Fibroblast of peridontal ligament (primary cell): Measurements from ENCODE around the gene CAMK2B.
"Not testable (repeated sequence)": the region's sequence is repeated elsewhere in the genome, so short reads cannot be mapped to it uniquely, and the experiment has no call there.

Experiments
- DNase-seq: peaks from one replicate; pipeline ENCODE4 v3.0.0-alpha.2; 2010; ENCODE audit errors: extremely low read depth

CAMK2B gene

DNA sequence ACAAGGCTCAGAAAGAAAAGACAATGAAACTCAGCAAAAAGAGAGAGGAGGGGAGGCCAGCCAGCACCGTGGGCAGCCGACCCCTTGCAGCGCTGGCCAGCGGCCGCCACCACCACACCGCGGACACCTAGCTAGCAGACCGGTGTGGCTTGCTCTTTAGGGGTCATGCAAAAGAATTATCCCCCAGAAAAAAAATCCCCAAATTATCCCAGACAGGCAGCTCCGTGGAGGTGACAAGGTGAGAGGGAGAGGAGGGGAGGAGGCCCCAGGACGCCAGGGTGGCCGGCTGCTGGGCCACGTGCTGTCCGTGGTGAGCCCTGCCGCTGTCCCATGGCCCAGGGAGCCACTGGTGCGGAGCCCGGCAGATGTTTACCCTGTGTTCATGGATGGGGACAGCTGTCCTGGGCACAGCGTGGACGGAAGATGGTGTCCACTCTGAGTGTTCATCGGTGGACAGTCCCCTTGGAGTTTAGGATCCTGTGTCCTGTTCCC is 108.1 kb downstream of the CAMK2B start:
- DNase-seq, result no peak

DNA sequence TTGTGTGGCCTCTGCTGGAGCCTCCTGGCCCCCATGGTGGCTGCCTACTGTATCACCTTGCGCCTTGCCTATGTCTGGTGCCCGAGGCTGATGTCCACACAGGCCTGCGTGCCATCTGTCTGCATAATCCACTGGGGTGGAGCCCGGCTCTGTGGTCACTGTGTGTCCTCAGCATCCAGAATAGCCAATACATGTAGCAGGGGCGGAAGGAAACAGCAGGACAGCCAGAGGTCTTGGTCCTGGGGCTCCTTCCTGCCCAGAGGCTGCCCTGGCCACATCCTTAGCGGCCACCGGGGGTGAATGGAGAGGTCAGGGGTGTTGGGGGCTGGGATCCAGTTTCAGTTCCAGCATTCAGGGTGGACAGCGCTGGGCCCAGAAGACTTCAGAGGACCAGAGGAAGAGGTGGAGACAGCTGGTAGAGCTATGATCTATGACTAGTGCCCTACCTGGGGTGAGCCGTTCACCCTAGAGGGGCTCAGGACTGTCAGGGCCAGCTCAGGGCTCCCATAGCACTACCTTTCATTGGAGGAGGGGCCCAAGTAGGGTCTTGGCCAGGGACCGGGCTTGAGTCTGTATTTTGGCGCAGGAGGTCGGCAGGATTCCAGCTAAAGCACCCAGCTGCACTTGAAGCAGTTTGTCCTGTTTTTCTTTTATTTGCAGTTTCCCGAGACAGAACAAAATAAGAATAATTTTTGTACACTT is 108.7 kb downstream of the CAMK2B start:
- DNase-seq, result no peak

DNA sequence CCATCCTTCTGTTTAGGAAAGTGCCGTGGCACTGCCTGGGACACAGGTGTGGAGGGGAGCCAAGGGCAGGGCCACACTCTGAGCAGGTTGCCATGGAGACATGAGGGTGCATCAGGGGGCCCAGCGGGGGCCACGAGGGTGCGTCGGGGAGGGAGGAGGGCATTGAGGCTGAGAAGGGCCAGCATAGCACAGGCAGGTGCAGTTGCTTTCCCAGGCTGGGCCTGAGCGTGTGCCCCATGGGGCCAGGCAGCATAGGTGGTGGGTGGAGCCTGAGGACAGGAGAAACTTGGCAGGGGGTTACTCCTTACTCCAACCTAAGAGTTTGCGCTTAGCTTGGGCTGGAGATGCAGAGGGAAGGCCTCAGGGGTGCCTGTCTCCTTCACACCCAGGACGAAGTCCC is 109.4 kb downstream of the CAMK2B start:
- no peak for DNase-seq

DNA sequence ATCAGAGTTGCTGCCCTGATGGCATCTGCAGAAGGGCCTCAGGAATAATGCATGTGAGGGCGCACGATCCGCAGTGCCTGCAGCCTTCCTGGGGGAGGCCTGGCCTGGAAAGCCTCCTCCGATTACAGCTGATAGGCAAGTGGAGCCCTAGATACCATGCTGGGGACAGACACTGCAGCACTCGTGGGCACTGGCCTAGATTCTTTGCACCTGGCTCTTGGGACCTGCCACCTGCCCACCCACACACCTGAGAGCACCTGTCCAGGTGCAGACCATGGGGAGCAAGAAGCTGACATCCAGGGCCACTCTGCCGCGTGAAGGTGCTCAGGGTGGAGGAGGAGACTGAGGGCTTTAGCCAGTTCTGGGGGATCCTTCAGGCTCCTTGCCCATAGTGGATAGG is 109.9 kb downstream of the CAMK2B start:
- no peak for DNase-seq

DNA sequence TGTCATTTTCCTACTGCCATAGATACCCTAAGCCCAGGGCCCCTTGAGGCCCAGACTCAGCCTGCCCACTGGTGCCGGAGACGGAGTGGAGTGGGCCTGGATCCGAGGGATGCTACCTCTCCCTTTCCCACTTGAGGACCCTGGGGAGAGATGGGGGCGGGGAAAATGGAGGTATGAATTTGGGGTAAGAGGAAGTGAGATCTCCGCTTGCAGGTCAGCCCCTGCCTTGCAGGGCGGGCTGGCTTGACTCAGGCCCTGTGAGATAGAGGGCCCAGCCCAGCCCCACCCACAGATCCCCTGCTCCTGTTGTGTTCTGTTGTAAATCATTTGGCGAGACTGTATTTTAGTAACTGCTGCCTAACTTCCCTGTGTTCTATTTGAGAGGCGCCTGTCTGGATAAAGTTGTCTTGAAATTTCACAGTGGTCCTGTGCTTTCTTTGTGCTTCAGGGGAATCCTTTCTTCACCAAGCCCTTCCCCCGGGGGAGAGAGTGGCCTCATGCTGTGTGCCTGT is 111.5 kb downstream of the CAMK2B start:
- DNase-seq, result no peak

- DNase-seq, result no peak
Observed at GRCh38 chr7:44213206-44213876, 112.1 kb downstream of the CAMK2B start.

DNA sequence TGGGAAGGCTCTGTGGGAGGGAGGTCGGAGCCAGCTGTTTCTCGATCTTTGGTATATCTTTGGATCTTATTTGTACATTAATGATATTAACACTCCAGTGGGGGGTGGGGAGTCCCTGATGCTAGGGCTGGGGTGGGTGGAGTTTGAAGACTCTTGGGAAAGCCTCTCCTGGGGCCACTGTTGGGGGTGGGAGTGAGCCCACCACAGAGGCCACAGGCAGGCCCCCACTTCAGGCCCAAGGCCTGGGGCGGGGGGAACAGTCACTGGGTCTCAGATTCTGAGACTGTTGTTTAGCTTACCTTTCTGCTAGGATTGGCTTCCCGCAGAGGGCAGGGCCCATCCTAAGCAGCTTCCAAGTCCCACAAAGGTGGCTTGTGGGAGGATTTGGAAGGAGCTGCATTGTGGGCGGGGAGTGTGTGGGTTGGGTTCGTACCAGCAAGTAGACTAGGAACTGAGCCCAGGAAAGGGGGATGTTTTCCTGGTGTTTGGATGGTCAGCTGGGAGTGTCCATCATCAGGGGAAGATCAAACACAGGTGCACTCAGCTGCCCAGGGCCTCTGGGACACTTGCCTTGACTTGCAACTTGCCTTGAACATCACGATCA is 112.7 kb downstream of the CAMK2B start:
- DNase-seq, result no peak

DNA sequence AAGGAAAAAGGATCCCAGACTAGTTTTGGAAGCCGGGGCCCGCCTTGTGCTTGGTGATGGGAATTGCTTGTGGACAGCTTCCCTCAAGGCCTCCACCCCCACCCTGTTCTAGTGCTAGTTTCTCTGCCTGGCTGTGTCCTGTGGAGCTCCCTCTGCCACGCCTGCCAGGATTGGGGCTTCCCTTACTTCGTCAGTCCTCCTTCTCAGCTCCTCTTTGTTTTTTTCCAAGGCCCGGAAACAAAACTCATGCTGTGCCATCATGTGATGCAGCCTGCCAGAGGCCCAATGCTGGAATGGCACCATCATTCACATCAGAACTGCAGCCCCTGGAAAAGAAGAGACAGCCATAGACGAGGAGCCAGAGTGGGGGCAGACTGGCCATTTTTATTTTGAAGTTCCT is 113.4 kb downstream of the CAMK2B start:
- no peak for DNase-seq

DNA sequence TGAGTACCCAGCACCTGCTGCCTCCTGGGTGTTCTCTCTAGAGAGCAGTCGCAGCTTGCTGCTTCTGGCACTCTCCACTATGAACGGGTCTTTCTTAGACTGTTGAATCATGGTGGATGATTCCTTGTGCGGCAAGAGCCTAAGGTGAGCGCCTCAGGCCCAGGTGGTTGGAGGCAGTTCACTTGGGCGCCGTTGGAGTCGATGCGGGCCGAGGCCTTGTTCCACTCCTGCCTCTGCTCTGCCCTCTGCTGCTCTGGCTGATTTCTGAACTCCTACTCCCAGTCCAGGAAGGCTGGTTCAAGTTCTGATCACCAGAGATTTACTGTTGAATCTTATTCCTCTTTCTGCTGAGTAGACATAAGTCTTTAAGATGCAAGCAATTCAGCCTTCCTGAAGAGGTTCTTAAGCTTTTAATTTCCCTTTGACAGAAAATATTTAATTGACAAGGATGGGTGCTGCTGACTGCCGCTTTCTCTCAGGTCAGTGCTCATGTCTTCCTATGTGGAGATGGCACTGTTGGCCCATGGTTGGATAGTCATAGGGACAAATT is 114.2 kb downstream of the CAMK2B start:
- DNase-seq, result no peak

DNA sequence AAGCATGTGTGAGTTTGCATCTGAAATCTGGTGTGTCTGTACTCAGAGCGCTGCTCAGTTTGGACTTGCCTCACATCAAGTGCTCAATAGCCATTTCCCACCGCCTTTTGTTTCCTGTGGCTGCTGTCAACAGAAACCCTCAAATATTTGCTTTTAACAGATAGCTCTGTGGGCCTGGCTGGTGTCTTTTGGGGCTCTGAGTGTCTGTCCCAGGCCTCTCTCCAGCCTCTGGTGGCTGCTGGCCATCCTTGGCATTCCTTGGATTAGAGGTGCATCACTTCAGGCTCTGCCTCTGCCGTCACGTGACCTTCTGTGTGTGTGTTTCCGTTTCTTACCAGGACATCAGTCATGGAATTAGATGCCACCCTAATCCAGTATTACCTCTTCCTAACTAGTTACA is 115.3 kb downstream of the CAMK2B start:
- DNase-seq, result no peak

DNA sequence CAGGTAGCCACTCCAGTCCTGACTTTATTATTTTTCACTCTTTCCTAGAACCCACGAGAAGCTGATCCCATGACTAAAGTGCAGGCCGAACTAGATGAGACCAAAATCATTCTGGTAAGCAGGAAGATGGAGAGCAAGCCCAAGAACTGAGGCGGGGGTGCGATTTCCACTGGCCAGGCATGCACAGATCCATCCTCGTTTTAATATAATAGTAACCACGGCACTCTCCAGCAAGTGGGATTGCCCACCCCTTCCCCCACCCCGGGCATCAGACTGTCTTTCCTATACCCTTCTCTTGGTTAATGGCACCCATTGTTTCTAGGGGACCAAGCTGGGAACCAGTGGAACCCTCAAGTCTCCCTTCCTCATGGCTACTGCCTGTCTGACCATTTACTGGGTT is 117.3 kb downstream of the CAMK2B start:
- DNase-seq, result no peak

GRCh38 chr7:44206008-44206407 is 119.4 kb downstream of the CAMK2B start:
- no peak for DNase-seq

GRCh38 chr7:44201813-44202212 is 123.6 kb downstream of the CAMK2B start:
- no peak for DNase-seq

DNA sequence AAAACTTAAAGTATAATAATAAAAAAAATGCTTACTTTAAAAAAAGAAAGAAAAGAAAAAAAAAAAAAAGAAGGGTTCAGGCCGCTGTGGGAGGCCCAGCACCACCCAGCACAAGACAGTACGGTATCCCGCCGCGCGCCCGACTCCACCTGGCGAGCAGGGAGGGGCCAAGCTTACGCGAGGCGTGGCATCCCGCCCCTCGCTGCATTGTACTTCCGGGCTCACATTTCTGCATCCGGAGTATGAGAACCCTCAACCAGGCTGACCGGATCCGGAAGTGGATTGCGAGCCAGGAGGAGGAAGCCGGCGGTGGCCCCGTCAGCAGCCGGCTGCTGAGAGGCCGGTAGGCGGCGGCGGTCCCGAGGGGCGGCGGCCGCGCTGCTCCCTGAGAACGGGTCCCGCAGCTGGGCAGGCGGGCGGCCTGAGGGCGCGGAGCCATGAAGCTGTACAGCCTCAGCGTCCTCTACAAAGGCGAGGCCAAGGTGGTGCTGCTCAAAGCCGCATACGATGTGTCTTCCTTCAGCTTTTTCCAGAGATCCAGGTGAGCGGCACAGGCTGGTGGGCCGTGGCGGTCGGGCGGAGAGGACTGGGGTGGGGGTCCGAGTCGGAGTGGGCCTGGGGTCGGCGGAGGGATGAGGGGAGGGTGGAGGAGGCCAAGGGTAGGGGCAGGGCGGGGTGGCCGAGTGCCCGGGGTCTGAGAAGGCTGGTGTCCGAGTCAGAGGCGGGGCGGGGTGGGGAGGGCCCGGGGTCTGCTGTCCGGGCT is 124.5 kb downstream of the CAMK2B start, which contains the start of gene YKT6:
Gene YKT6 (plus strand): TSS at position 280 of the 763 bp plus-strand sequence. CDS start 158 bp downstream, at position 438.
- peak; percentile 89 for DNase-seq

DNA sequence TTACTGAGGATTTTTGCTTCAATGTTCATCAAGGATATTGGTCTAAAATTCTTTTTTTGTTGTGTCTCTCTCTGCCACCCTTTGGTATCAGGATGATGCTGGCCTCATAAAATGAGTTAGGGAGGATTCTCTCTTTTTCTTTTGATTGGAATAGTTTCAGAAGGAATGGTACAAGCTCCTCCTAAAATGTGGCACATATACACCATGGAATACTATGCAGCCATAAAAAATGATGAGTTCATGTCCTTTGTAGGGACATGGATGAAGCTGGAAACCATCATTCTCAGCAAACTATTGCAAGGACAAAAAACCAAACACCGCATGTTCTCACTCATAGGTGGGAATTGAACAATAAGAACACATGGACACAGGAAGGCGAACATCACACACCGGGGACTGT is 125.2 kb downstream of the CAMK2B start:
- DNase-seq, result not testable (repeated sequence)

DNA sequence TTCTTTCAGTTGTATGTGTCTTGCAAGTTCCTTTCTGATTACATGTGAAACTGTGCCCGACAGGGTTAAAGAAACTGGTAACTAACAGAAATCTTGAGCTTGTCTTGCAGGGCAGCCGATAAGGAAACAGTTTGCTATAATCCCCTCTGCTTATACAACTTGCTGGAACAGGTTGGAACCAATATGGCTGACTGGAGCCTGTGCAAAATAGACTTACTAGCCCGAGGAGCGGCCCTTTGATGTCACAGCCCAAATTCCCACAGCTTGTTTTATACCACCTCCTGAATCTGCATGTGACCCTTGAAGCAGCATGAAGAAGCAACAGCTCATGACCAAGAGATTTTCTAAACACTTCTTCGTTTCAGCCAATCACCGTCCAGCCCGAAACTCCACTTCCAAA is 127.9 kb downstream of the CAMK2B start:
- no peak for DNase-seq

DNA sequence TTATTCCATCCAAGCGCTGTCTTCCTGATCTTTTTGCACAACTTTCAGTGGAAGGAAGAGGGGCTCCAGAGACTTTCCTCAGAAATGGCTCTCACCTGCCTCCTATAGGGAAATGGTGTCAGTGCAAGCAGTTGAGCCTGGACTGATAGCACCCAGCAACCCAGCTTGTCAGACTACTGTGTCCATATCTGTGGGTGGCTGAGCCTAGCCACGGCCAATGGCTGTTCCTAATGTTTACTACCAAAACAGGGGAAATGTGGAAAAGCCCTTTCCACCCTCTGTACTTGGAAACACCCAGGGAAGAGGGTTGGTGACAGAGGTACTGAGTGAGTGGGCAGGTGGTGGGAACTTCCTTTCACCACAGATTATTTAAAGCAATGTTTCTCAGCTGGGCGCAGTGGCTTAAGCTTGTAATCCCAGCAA is 128.9 kb downstream of the CAMK2B start:
- DNase-seq, result peak; percentile 71

DNA sequence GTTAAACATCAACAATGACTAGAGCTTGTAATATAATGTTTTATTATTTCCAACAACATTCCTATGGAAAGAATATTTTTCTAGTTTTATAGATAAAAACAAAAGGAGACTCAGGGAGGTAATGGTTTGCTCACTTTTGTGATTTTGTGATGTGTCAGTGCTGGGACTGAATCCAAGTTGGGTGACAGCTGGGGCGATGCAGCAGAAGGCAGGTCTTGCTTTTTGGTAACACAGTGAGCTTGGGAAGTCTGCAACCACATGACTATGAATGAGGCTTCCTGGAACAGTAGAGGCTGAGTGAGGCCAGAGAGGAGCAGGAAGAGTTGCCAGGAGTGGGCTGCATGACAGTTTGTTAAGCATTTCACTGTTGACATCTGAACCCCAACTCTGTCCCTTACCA is 129.5 kb downstream of the CAMK2B start:
- DNase-seq, result no peak

DNA sequence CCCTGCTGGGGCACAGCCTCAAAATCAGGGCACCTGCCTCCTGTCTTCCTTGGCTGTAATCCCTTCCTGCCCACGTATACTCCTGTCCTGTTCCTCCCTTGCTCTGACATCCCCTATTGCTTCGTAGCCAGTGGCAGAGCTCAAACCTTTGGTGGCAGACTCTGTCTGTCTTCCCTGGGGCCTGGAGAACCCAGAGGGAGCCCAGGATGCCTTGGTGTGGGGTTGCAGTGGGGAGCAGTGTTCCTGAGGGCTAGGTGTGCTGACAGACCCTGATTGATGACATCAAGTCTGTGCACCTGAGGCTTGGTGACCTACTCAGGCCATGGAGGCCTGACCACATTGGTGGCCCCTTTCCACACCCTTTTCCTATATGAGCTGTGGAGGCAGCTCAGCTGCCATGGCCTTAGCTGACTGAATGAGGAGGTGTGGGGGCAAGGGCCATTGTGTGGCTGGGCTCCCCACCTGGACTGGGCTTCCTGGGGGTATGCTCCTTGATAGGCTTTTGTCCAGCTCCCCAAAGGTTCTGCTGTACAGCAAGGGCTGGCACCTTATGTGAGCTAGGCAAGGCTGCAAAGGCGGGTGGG is 130.7 kb downstream of the CAMK2B start:
- DNase-seq, result no peak

DNA sequence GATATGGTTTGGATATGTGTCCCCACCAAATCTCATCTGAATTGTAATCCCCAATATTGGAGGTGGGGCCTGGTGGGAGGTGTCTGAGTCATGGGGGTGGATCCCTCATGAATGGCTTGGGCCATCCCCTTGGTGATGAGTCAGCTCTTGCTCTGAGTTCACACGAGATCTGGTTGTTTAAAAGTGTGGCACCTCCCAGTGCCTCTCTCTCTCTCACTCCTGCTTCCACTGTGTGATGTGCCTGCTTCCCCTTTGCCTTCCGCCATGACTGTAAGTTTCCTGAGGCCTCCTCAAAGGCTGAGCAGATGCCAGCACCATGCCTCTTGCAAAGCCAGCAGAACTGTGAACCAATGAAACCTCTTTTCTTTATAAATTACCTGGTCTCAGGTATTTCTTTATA is 131.3 kb downstream of the CAMK2B start:
- DNase-seq, result no peak
